Calu3 (cell line): ENCODE measurements around the gene FTSJ1. TPM values are rescaled to one million over a fixed set of nuclear protein-coding genes. Genes with fewer than 3 reads are reported as not detected.

Source experiments
- BruUV-seq: library from RNA; stranded (reverse); fragments of 400-500 nt; replicated peaks from 2 replicates; lab custom pipeline; 2021; lab: Mats Ljungman, UMichigan
- CTCF ChIA-PET: fragments of 300-600 bp; sonication (Branson Sonifier 250); formaldehyde crosslinking; loops from one replicate; lab custom pipeline; 2022; ENCODE audit warnings: antibody characterized with exemption; lab: Charles Lee
- DNase-seq: peaks from one replicate; pipeline ENCODE4 v3.0.0; 2022
- H3K27ac Mint-ChIP-seq: one replicate; pipeline ENCODE4 v1.8.0; 2022; ENCODE audit warnings: mixed read lengths; ENCODE audit not compliant: unreplicated experiment
- H3K27me3 Mint-ChIP-seq: one replicate; pipeline ENCODE4 v1.8.0; 2022; ENCODE audit warnings: mixed read lengths; ENCODE audit not compliant: unreplicated experiment
- H3K36me3 Mint-ChIP-seq: one replicate; pipeline ENCODE4 v1.8.0; 2022; ENCODE audit warnings: mild to moderate bottlenecking, moderate library complexity, mixed read lengths; ENCODE audit not compliant: insufficient read depth, unreplicated experiment
- H3K4me1 Mint-ChIP-seq: one replicate; pipeline ENCODE4 v1.8.0; 2022; ENCODE audit warnings: mild to moderate bottlenecking, low read depth, mixed read lengths; ENCODE audit not compliant: unreplicated experiment
- H3K4me3 Mint-ChIP-seq: one replicate; pipeline ENCODE4 v1.8.0; 2022; ENCODE audit warnings: mild to moderate bottlenecking, low read depth, moderate library complexity, mixed read lengths; ENCODE audit not compliant: unreplicated experiment
- H3K9me3 Mint-ChIP-seq: one replicate; pipeline ENCODE4 v1.8.0; 2022; ENCODE audit warnings: low read depth, mixed read lengths; ENCODE audit not compliant: unreplicated experiment
- CTCF ChIP-seq: fragments of 200-600 bp; IDR thresholded peaks from one replicate; pipeline ENCODE4 v1.8.0; 2022; ENCODE audit warnings: antibody characterized with exemption; ENCODE audit not compliant: unreplicated experiment
- intact Hi-C: fragments of 100-400 bp; cut with micrococcal nuclease; formaldehyde crosslinking; loops from one replicate; pipeline ENCODE4 v1.10.0; 2022; ENCODE audit not compliant: unreplicated experiment
- total RNA-seq: library from RNA; stranded (reverse); gene quantifications from 2 replicates; pipeline ENCODE4 v1.2.3, GENCODE V29; 2022

FTSJ1 gene
- total RNA-seq, 1 experiment from 2014 or later, result 75.2 TPM

GRCh38 chrX:48490661-48491060 lies 14.7 kb downstream of the FTSJ1 start:
- peaks cover 21% of the 10 kb centered on the region for H3K36me3 Mint-ChIP-seq
- H3K27me3 Mint-ChIP-seq, result no peaks in the 10 kb centered on the region
- DNase-seq, result no peak
- no TSS peak for BruUV-seq
- no peak overlapping the region for H3K4me3 Mint-ChIP-seq
- CTCF ChIA-PET, result interaction anchor here (0.5 kb wide), 1 partner anchor 22 kb away, joined by 3 read pairs; no protein-coding TSS in a partner anchor
- no peaks in the 10 kb centered on the region for H3K9me3 Mint-ChIP-seq
- intact Hi-C loops, result no loop called here
- H3K27ac Mint-ChIP-seq, result no peak overlapping the region
- TF ChIP-seq CTCF, result no peak
- peaks cover 29% of the 10 kb centered on the region for H3K4me1 Mint-ChIP-seq

GRCh38 chrX:48491809-48492208 lies 15.8 kb downstream of the FTSJ1 start:
- intact Hi-C loops, result no loop called here
- BruUV-seq, result no TSS peak
- Mint-ChIP-seq H3K4me1 (peaks cover 29% of the 10 kb centered on the region), H3K27ac (no peak overlapping the region), H3K4me3 (no peak overlapping the region), H3K36me3 (peaks cover 19% of the 10 kb centered on the region), H3K9me3 (no peaks in the 10 kb centered on the region), H3K27me3 (no peaks in the 10 kb centered on the region)
- DNase-seq, result no peak
- CTCF ChIA-PET, result no interaction called here
- no peak for TF ChIP-seq CTCF

GRCh38 chrX:48492293-48492910 lies 16.4 kb downstream of the FTSJ1 start:
- intact Hi-C loops, result no loop called here
- Mint-ChIP-seq H3K27me3 (no peaks in the 10 kb centered on the region), H3K4me1 (peaks cover 24% of the 10 kb centered on the region), H3K27ac (no peak overlapping the region), H3K9me3 (no peaks in the 10 kb centered on the region), H3K36me3 (peaks cover 15% of the 10 kb centered on the region), H3K4me3 (no peak overlapping the region)
- DNase-seq, result no peak
- no TSS peak for BruUV-seq
- CTCF ChIA-PET, result no interaction called here
- no peak for TF ChIP-seq CTCF

GRCh38 chrX:48493890-48494364 lies 17.9 kb downstream of the FTSJ1 start:
- intact Hi-C loops, result loop anchor here (1.0 kb wide), 1 partner anchor 411 kb away; no protein-coding TSS in a partner anchor
- Mint-ChIP-seq H3K4me1 (peaks cover 32% of the 10 kb centered on the region), H3K27ac (no peak overlapping the region), H3K27me3 (no peaks in the 10 kb centered on the region), H3K4me3 (no peak overlapping the region), H3K9me3 (no peaks in the 10 kb centered on the region), H3K36me3 (peaks cover 5% of the 10 kb centered on the region)
- BruUV-seq, result no TSS peak
- DNase-seq, result peak; percentile 48
- peak; percentile 27 for TF ChIP-seq CTCF
- CTCF ChIA-PET, result interaction anchor here (0.5 to 1.4 kb wide), 6 partner anchors 20 to 522 kb away, joined by 3 to 10 read pairs (median 4); partner anchors contain the start of gene EBP
